Endothelial cell of umbilical vein (primary cell): ENCODE results near the gene AKNA. TPM values are rescaled to one million over a fixed set of nuclear protein-coding genes. Genes with fewer than 3 reads are reported as not detected.
A peak's percentile ranks its signal among the peaks of the same experiment; 100 is the strongest.

Source experiments
- BruUV-seq: library from RNA; stranded (reverse); fragments of 400-500 nt; replicated peaks from 2 replicates; lab custom pipeline; 2021; lab: Mats Ljungman, UMichigan
- CTCF ChIA-PET: fragments of 300-600, 350-600 bp; sonication (Branson Sonifier 250); formaldehyde crosslinking; loops from one replicate; lab custom pipeline; 2021; ENCODE audit warnings: antibody characterized with exemption, inconsistent platforms; lab: Charles Lee
- POLR2A ChIA-PET: fragments of 300-600, 350-600 bp; sonication (Branson Sonifier 250); formaldehyde crosslinking; loops from one replicate; lab custom pipeline; 2021; ENCODE audit warnings: antibody characterized with exemption, inconsistent platforms; lab: Charles Lee
- DNase-seq: peaks from one replicate; pipeline ENCODE4 v3.0.0-alpha.2; 2011; ENCODE audit warnings: low read depth, low spot score
- FAIRE-seq: peaks from 2 replicates; lab custom pipeline; 2011; peaks lifted over from hg19 to GRCh38; lab: Jason Lieb, UNC
- H2AFZ ChIP-seq: 2 replicates; pipeline ENCODE4 v1.6.0; 2012; ENCODE audit warnings: low read depth, low read length, control low read depth, inconsistent platforms
- H3K27ac ChIP-seq: 2 replicates; pipeline ENCODE4 v1.5.1; 2011; ENCODE audit warnings: low read depth, mild to moderate bottlenecking, control low read depth, low read length, moderate library complexity; ENCODE audit not compliant: insufficient read depth
- H3K27me3 ChIP-seq, 2 experiments: 2 replicates each; pipeline versions ENCODE4 v1.6.0 to v1.6.1; 2011; ENCODE audit warnings: low read length in 2 of 2, mixed read lengths in 1 of 2; ENCODE audit not compliant: control insufficient read depth in 2 of 2, insufficient read depth in 2 of 2
- H3K36me3 ChIP-seq, 2 experiments: 2 replicates in 1 of 2; 3 replicates in 1 of 2; pipeline ENCODE4 v1.5.1; 2011; ENCODE audit warnings: low read length in 2 of 2, mild to moderate bottlenecking in 1 of 2, moderate library complexity in 1 of 2; ENCODE audit not compliant: control insufficient read depth in 2 of 2, insufficient read depth in 2 of 2; ENCODE audit errors: extremely low read depth in 1 of 2
- H3K4me1 ChIP-seq: 3 replicates; pipeline ENCODE4 v1.5.1; 2011; ENCODE audit warnings: mild to moderate bottlenecking, low read length; ENCODE audit not compliant: control insufficient read depth, insufficient read depth; ENCODE audit errors: extremely low read depth
- H3K4me2 ChIP-seq: 2 replicates; pipeline ENCODE4 v1.6.1; 2011; ENCODE audit warnings: low read length, control low read depth, mixed read lengths; ENCODE audit not compliant: insufficient read depth
- H3K4me3 ChIP-seq, 3 experiments: fragments of 200-600 bp in 1 of 3; sonication (generic), shearing (Covaris generic) in 1 of 3; replicated peaks in 1 of 3; 2 replicates each; pipeline ENCODE4 v1.5.1; 2011 to 2016; ENCODE audit warnings: control low read depth in 3 of 3, low read length in 3 of 3, mild to moderate bottlenecking in 2 of 3, inconsistent platforms in 1 of 3, low read depth in 1 of 3, moderate library complexity in 1 of 3; ENCODE audit not compliant: insufficient read depth in 1 of 3
- H3K79me2 ChIP-seq: 2 replicates; pipeline ENCODE4 v1.6.0; 2012; ENCODE audit warnings: low read length, inconsistent platforms; ENCODE audit not compliant: control insufficient read depth, insufficient read depth
- H3K9ac ChIP-seq: replicated peaks from 2 replicates; pipeline ENCODE3; 2011; ENCODE audit warnings: low read length, control low read depth; ENCODE audit not compliant: insufficient read depth; ENCODE audit errors: extremely low read depth
- H3K9me1 ChIP-seq: replicated peaks from 3 replicates; pipeline ENCODE4 v1.6.0; 2011; ENCODE audit warnings: mild to moderate bottlenecking, low read length; ENCODE audit not compliant: control insufficient read depth, insufficient read depth; ENCODE audit errors: extremely low read depth
- H3K9me3 ChIP-seq: replicated peaks from 2 replicates; pipeline ENCODE4 v1.5.1; 2012; ENCODE audit warnings: low read length, inconsistent platforms; ENCODE audit not compliant: control insufficient read depth, insufficient read depth
- H4K20me1 ChIP-seq: replicated peaks from 2 replicates; pipeline ENCODE3; 2011; ENCODE audit warnings: mild to moderate bottlenecking, low read length; ENCODE audit not compliant: control insufficient read depth, insufficient read depth; ENCODE audit errors: extremely low read depth
- EZH2 ChIP-seq: IDR thresholded peaks from 2 replicates; pipeline ENCODE4 v1.6.1; 2012; ENCODE audit warnings: borderline replicate concordance, low read depth, mild to moderate bottlenecking, moderate library complexity, low read length, inconsistent platforms; ENCODE audit not compliant: severe bottlenecking
- FOS ChIP-seq: IDR thresholded peaks from 2 replicates; pipeline ENCODE4 v1.6.1; 2011; ENCODE audit warnings: mild to moderate bottlenecking, low read length, moderate library complexity, borderline replicate concordance; ENCODE audit not compliant: insufficient read depth
- GATA2 ChIP-seq: IDR thresholded peaks from 2 replicates; pipeline ENCODE4 v1.7.0; 2011; ENCODE audit warnings: low read depth, mild to moderate bottlenecking, moderate library complexity, mixed read lengths, low read length; ENCODE audit not compliant: insufficient read length, insufficient read depth
- JUN ChIP-seq: IDR thresholded peaks from 2 replicates; pipeline ENCODE4 v1.6.1; 2011; ENCODE audit warnings: borderline replicate concordance, low read depth; ENCODE audit not compliant: insufficient read length, insufficient read depth
- MAX ChIP-seq: IDR thresholded peaks from 2 replicates; pipeline ENCODE4 v1.6.1; 2011; ENCODE audit not compliant: insufficient read depth, insufficient read length
- MYC ChIP-seq: IDR thresholded peaks from one replicate; pipeline ENCODE4 v1.6.1; 2011; ENCODE audit warnings: mild to moderate bottlenecking, low read depth, low read length
- POLR2A ChIP-seq: IDR thresholded peaks from 2 replicates; pipeline ENCODE4 v1.6.1; 2012; ENCODE audit warnings: low read depth, mild to moderate bottlenecking, control low read depth, low read length
- POLR2AphosphoS5 ChIP-seq: IDR thresholded peaks from 2 replicates; pipeline ENCODE4 v1.6.1; 2012; ENCODE audit warnings: low read depth, mild to moderate bottlenecking, control low read depth, low read length, moderate library complexity; ENCODE audit not compliant: insufficient read depth
- dilution Hi-C: fragments of 300-500 bp; cut with MboI; formaldehyde crosslinking; loops from one replicate; pipeline ENCODE4 v1.15.0; 2019; ENCODE audit warnings: low sequenced_read_pairs; ENCODE audit not compliant: extremely low pct_ligation_motif_present
- intact Hi-C: fragments of 100-400 bp; cut with micrococcal nuclease; formaldehyde crosslinking; loops from one replicate; pipeline ENCODE4 v1.10.0; 2022
- polyA plus RNA-seq, 4 experiments: library from polyadenylated mRNA; depleted of rRNA in 3 of 4; stranded (reverse) in 3 of 4; unstranded in 1 of 4; fragments of >200 nt; gene quantifications; 2 replicates each; pipeline versions ENCODE4 v1.2.1 to v1.2.3, GENCODE V29; 2011 to 2012; ENCODE audit warnings: missing spikeins in 1 of 4
- total RNA-seq: library from RNA; stranded (reverse); gene quantifications from 2 replicates; pipeline ENCODE4 v1.2.3, GENCODE V29; 2021
- TF ChIP-seq, protein P1 (sequence below), 2 donors: IDR thresholded peaks; 1 replicate in 1 of 2; 2 replicates in 1 of 2; pipeline ENCODE4 v1.5.1; 2011; ENCODE audit warnings: low read length in 2 of 2, mild to moderate bottlenecking in 2 of 2, moderate library complexity in 2 of 2, control low read depth in 1 of 2, inconsistent platforms in 1 of 2, low read depth in 1 of 2; ENCODE audit not compliant: insufficient read depth in 1 of 2; ENCODE audit errors: extremely low read depth in 1 of 2

AKNA gene
- total and polyA plus RNA-seq, 2 donors (not counting 3 experiments of a cell fraction or from before 2014, with no cell fraction given): 11.3 to 22.4 TPM

DNA sequence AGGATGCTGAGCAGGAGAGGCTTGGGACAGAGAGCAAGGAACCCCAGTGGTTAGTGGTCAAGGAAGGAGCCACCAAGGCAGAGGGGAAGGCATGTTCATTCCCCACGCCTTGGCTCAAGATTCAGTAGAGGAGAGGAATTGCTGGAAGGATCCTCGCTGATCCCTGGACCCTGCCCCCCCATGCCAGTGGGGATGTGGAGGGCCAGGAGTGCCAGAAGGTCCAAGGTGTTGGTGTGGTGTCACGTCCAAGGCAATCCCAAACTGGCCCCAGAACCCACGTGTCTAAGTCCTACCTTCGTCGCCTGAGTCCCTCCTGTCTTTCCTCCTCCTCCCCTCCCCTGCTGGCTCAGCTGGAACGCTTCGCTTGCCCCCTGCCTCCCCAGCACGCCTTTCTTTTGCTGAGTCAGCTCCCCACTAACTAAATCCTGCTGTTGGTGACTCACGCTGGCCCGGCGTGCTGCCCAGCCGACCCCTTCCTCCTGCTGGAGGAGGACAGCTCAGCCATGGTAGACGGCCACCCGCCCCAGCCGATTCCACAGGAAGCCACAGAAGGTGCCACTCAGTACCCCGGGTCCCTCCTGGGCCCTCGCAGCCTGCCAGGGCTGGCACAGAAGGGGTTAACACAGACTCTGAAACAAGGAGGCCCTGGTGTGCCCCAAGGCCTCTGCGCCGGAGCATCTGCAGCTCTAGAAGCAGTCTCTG lies 102.5 kb downstream of the AKNA start:
- no peak overlapping the region for H3K4me3 ChIP-seq
- ChIA-PET POLR2A (no interaction called here), CTCF (interaction anchor here (0.7 to 5.3 kb wide), 7 partner anchors 21 to 203 kb away, joined by 3 to 55 read pairs (median 7); partner anchors contain the start of gene COL27A1)
- H3K4me1 ChIP-seq: no peaks in the 10 kb centered on the region
- no peak overlapping the region for H3K27ac ChIP-seq
- intact Hi-C loops: loop anchor here (5.0 kb wide), 2 partner anchors 48 to 63 kb away; no protein-coding TSS in a partner anchor
- H3K9ac ChIP-seq: no peak overlapping the region
- H3K27me3 ChIP-seq: no peaks in the 10 kb centered on the region
- DNase-seq (peak; percentile 37), FAIRE-seq (peak; percentile 85)
- H3K4me2 ChIP-seq: no peak overlapping the region
- no TSS peak for BruUV-seq
- H4K20me1 ChIP-seq: no peaks in the 10 kb centered on the region
- TF ChIP-seq FOS: peak; percentile 34
- TF ChIP-seq POLR2A: no peak
- dilution Hi-C loops: loop anchor here (25.0 kb wide), 1 partner anchor 198 kb away; the partner anchor contains the start of genes AMBP and KIF12
- peaks cover 0 to 2% of the 10 kb centered on the region in 2 experiments for H3K36me3 ChIP-seq
- no peak overlapping the region for H2AFZ ChIP-seq
- no peaks in the 10 kb centered on the region for H3K9me3 ChIP-seq
- H3K79me2 ChIP-seq: no peaks in the 10 kb centered on the region
- H3K9me1 ChIP-seq: no peaks in the 10 kb centered on the region

DNA sequence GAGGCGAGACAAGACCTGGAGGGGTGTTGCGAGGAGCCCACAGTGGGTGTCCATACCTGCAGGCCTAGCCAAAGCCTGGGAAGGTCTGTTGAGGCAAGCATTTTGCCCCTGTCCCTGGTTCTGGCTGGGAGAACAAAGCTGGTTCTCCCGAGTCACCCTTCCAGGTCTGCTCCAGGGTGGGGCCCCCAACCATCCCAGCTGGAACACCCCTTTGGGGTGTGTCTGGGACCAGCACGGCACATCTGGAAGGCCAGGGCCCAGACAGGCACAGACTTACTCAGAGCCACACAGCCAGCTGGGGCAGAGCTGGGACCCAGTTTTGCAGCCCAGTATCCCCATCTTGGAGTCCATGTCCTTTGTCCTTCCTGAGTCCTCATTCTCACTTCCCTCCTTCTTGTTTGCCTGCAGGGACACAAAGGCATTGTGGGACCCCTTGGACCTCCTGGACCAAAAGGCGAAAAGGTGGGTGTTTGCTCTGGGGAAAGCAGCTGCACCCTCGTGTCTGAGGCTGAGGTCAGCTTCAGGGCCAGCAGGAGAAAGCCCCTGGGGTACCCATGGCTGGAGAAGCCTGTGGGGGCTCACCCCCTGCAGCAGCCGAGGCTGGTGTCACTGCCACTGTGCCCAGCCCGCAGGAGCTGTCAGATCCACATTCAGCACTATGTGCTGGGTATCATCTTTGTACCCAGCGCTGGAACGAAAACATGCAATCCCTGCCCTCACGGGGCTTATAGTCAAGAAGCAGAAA lies 103.3 kb downstream of the AKNA start:
- H3K79me2 ChIP-seq: no peaks in the 10 kb centered on the region
- no peaks in the 10 kb centered on the region for H3K9me1 ChIP-seq
- no peak overlapping the region for H2AFZ ChIP-seq
- H3K9ac ChIP-seq: no peak overlapping the region
- DNase-seq: no peak
- intact Hi-C loops (loop anchor here (5.0 kb wide), 2 partner anchors 47 to 62 kb away; no protein-coding TSS in a partner anchor), dilution Hi-C loops (loop anchor here (25.0 kb wide), 1 partner anchor 197 kb away; the partner anchor contains the start of genes AMBP and KIF12)
- TF ChIP-seq POLR2AphosphoS5: no peak
- TF ChIP-seq MYC: no peak
- no peak for TF ChIP-seq JUN
- no peak for TF ChIP-seq MAX
- TF ChIP-seq EZH2: no peak
- TF ChIP-seq POLR2A: no peak
- TF ChIP-seq FOS: no peak
- no peak for TF ChIP-seq GATA2
- TF ChIP-seq, protein P1, sequence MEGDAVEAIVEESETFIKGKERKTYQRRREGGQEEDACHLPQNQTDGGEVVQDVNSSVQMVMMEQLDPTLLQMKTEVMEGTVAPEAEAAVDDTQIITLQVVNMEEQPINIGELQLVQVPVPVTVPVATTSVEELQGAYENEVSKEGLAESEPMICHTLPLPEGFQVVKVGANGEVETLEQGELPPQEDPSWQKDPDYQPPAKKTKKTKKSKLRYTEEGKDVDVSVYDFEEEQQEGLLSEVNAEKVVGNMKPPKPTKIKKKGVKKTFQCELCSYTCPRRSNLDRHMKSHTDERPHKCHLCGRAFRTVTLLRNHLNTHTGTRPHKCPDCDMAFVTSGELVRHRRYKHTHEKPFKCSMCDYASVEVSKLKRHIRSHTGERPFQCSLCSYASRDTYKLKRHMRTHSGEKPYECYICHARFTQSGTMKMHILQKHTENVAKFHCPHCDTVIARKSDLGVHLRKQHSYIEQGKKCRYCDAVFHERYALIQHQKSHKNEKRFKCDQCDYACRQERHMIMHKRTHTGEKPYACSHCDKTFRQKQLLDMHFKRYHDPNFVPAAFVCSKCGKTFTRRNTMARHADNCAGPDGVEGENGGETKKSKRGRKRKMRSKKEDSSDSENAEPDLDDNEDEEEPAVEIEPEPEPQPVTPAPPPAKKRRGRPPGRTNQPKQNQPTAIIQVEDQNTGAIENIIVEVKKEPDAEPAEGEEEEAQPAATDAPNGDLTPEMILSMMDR (IDR thresholded peaks at IDR 0.05; ENCODE audit: extremely low read depth in 1 of 2, insufficient read depth in 1 of 2, low read depth in 1 of 2, low read length in 2 of 2): no peak
- H3K27ac ChIP-seq: no peak overlapping the region
- no peaks in the 10 kb centered on the region for H3K4me1 ChIP-seq
- no peak overlapping the region for H3K4me2 ChIP-seq
- H3K27me3 ChIP-seq: no peaks in the 10 kb centered on the region
- ChIA-PET POLR2A (no interaction called here), CTCF (interaction anchor here (1.6 to 5.3 kb wide), 4 partner anchors 20 to 202 kb away, joined by 4 to 55 read pairs (median 24); no protein-coding TSS in a partner anchor)
- H3K4me3 ChIP-seq: no peak overlapping the region
- BruUV-seq: no TSS peak
- H4K20me1 ChIP-seq: no peaks in the 10 kb centered on the region
- H3K9me3 ChIP-seq: no peaks in the 10 kb centered on the region
- no peak for FAIRE-seq
- H3K36me3 ChIP-seq: peaks cover 0 to 2% of the 10 kb centered on the region in 2 experiments
